Thymus (tissue), 11 donors: ENCODE results near the gene KCNJ2. TPM values are rescaled to one million over a fixed set of nuclear protein-coding genes. Genes with fewer than 3 reads are reported as not detected.

Experiments used
- DNase-seq, 9 donors: peaks; one replicate each; pipeline ENCODE4 v3.0.0-alpha.2; 2013; ENCODE audit warnings: low spot score in 9 of 9, low read depth in 6 of 9, missing footprints in 1 of 9
- H3K27ac ChIP-seq, 2 donors: one replicate each; pipeline ENCODE4 v1.5.1; 2013; ENCODE audit warnings: control low read depth in 1 of 2, low read depth in 1 of 2, low read length in 1 of 2, mild to moderate bottlenecking in 1 of 2, moderate library complexity in 1 of 2
- H3K27me3 ChIP-seq, 2 donors: one replicate each; pipeline ENCODE4 v1.5.1; 2013; ENCODE audit warnings: low read length in 1 of 2; ENCODE audit not compliant: control insufficient read depth in 2 of 2, insufficient read depth in 1 of 2
- H3K36me3 ChIP-seq, 2 donors: one replicate each; pipeline ENCODE4 v1.5.1; 2013; ENCODE audit warnings: low read length in 1 of 2, mild to moderate bottlenecking in 1 of 2, moderate library complexity in 1 of 2; ENCODE audit not compliant: control insufficient read depth in 2 of 2, insufficient read depth in 2 of 2
- H3K4me1 ChIP-seq, 2 donors: one replicate each; pipeline ENCODE4 v1.5.1; 2013; ENCODE audit warnings: low read length in 2 of 2; ENCODE audit not compliant: control insufficient read depth in 2 of 2, insufficient read depth in 2 of 2
- H3K4me3 ChIP-seq, 2 donors: one replicate each; pipeline ENCODE4 v1.5.1; 2013; ENCODE audit warnings: low read length in 2 of 2, control low read depth in 1 of 2, mild to moderate bottlenecking in 1 of 2
- H3K9me3 ChIP-seq, 2 donors: one replicate each; pipeline ENCODE4 v1.5.1; 2013; ENCODE audit warnings: low read length in 1 of 2, mild to moderate bottlenecking in 1 of 2; ENCODE audit not compliant: control insufficient read depth in 2 of 2, insufficient read depth in 1 of 2
- WGBS: extraction: QIAGEN DNeasy Blood & Tissue Kit; methylation state at CpG from one replicate; pipeline ENCODE4 v1.1.7; 2013; 5-methylcytosine and 5-hydroxymethylcytosine counted together
- polyA plus RNA-seq: library from polyadenylated mRNA; stranded (reverse); fragments of 200-250 nt; gene quantifications from one replicate; pipeline ENCODE4 v1.2.3, GENCODE V29; 2013
- total RNA-seq: library from RNA; stranded (reverse); fragments of 120-200 nt; gene quantifications from one replicate; pipeline ENCODE4 v1.2.4, GENCODE V29; 2013
- donor health status: healthy.

Gene KCNJ2
- total and polyA plus RNA-seq, 2 donors, result 3.1 to 5.3 TPM

DNA sequence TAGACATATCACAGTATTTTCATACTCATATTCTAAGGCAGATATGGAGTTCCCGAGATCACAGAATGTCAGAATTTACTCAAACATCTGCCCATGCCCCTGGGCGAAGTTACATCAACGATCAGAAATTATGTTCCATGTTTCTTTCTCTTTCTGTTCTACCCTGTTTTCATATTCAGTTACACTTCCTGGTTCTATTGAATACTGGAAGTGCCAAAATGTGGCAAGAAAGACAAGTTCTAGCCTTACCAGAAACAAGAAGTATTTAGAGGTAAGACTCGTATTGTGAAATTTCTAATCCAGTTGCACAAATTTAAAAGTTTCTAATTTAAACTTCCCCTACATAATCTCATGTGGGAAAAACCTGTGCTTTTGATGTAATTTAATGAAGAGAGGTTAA is 36.1 kb downstream of the KCNJ2 start:
- no peaks in the 10 kb centered on the region for H3K9me3 ChIP-seq
- H3K36me3 ChIP-seq, result no peaks in the 10 kb centered on the region
- peaks cover 3 to 4% of the 10 kb centered on the region in 2 donors for H3K4me1 ChIP-seq
- WGBS, result 88% methylated on average over 4 of the region's 4 CpGs
- no peak overlapping the region for H3K4me3 ChIP-seq
- no peak overlapping the region for H3K27ac ChIP-seq
- no peaks in the 10 kb centered on the region for H3K27me3 ChIP-seq
- DNase-seq, result no peak

DNA sequence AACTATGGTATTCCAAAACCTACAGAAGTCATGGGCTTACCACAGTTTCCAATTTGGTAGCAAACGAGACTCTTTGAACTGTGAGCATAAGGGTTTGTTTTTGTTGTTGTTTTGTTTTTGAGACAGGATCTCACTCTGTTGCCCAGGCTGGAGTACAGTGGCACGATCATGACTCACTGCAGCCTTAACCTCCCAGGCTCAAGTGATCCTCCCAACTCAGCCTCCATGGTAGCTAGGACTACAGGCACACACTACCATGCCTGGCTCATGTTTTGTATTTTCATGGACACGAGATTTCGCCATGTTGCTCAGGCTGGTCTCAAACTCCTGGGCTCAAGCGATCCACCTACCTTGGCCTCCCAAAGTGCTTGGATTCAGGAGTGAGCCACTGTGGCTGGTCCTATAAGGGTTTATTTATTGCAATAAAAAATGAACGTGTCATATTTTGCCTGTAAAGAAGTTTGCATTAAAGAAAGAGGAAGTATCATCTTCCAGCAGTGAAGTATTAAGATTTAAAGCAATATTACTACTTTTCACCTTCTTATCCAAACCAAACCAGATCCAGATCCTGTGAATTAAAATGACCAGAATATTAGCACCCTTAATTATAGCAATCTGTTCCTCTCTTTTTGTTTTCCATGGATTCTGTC is 37.2 kb downstream of the KCNJ2 start:
- 82% methylated on average over 6 of the region's 6 CpGs for WGBS
- H3K36me3 ChIP-seq, result no peaks in the 10 kb centered on the region
- DNase-seq, result no peak
- H3K4me1 ChIP-seq, result peaks cover 3 to 4% of the 10 kb centered on the region in 2 donors
- H3K27me3 ChIP-seq, result no peaks in the 10 kb centered on the region
- H3K27ac ChIP-seq, result no peak overlapping the region
- H3K4me3 ChIP-seq, result no peak overlapping the region
- H3K9me3 ChIP-seq, result no peaks in the 10 kb centered on the region

DNA sequence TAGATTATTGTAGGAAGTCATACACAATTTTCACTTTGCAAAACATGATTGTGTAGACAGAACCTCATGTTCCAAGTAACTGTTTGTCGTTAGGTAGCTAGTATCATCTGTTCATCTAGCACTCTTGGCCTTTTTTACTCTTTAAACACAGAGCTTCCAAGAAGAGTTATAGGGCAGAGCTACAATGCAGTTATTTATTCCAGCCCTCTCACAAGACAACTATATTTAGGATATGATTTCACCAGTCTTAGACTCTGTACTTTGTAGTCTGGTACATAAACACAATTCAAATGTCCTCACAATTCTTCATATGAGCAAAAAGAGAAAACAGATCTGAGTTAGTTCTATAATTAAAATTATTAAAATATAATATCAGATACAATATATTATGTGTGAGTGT is 37.9 kb downstream of the KCNJ2 start:
- Histone ChIP-seq H3K4me3 (no peak overlapping the region), H3K36me3 (no peaks in the 10 kb centered on the region), H3K9me3 (no peaks in the 10 kb centered on the region), H3K27me3 (no peaks in the 10 kb centered on the region), H3K4me1 (peaks cover 3 to 4% of the 10 kb centered on the region in 2 donors), H3K27ac (no peak overlapping the region)
- no peak for DNase-seq
- WGBS, result 92% methylated on average over 1 of the region's 1 CpG

GRCh38 chr17:70208080-70208794 is 38.9 kb downstream of the KCNJ2 start:
- no peak overlapping the region for H3K27ac ChIP-seq
- no peaks in the 10 kb centered on the region for H3K36me3 ChIP-seq
- no peaks in the 10 kb centered on the region for H3K9me3 ChIP-seq
- H3K4me1 ChIP-seq, result peaks cover 3 to 4% of the 10 kb centered on the region in 2 donors
- 79% methylated on average over 7 of the region's 7 CpGs for WGBS
- DNase-seq, result peak in 1 of 9 donors; percentile 0
- H3K4me3 ChIP-seq, result no peak overlapping the region
- no peaks in the 10 kb centered on the region for H3K27me3 ChIP-seq

GRCh38 chr17:70208825-70209555 is 39.7 kb downstream of the KCNJ2 start:
- H3K4me1 ChIP-seq, result peaks cover 3 to 4% of the 10 kb centered on the region in 2 donors
- WGBS, result 45% methylated on average over 6 of the region's 6 CpGs

GRCh38 chr17:70215656-70216055 is 46.3 kb downstream of the KCNJ2 start:
- no peaks in the 10 kb centered on the region for H3K36me3 ChIP-seq
- DNase-seq, result no peak
- peaks cover 0 to 6% of the 10 kb centered on the region in 2 donors for H3K9me3 ChIP-seq
- H3K27ac ChIP-seq, result no peak overlapping the region
- 95% methylated on average over 4 of the region's 4 CpGs for WGBS
- no peak overlapping the region for H3K4me3 ChIP-seq
- no peaks in the 10 kb centered on the region for H3K27me3 ChIP-seq
- no peaks in the 10 kb centered on the region for H3K4me1 ChIP-seq

More at GRCh38 chr17:70208825-70209555, 39.7 kb downstream of the KCNJ2 start:
- no peak overlapping the region for H3K4me3 ChIP-seq
- H3K9me3 ChIP-seq, result peaks cover 0 to 5% of the 10 kb centered on the region in 2 donors
- no peak overlapping the region for H3K27ac ChIP-seq
- peak in 2 of 9 donors; percentile 4 to 40 for DNase-seq
- H3K27me3 ChIP-seq, result no peaks in the 10 kb centered on the region
- H3K36me3 ChIP-seq, result no peaks in the 10 kb centered on the region

- H3K4me3 ChIP-seq, result no peak overlapping the region
- H3K27me3 ChIP-seq, result no peaks in the 10 kb centered on the region
- H3K4me1 ChIP-seq, result no peaks in the 10 kb centered on the region
- H3K36me3 ChIP-seq, result no peaks in the 10 kb centered on the region
- H3K27ac ChIP-seq, result no peak overlapping the region
- DNase-seq, result no peak
- H3K9me3 ChIP-seq, result peaks cover 0 to 6% of the 10 kb centered on the region in 2 donors
- WGBS, result 22% methylated on average over 1 of the region's 1 CpG
These were observed 48.2 kb downstream of the KCNJ2 start for GRCh38 chr17:70217571-70217970.

DNA sequence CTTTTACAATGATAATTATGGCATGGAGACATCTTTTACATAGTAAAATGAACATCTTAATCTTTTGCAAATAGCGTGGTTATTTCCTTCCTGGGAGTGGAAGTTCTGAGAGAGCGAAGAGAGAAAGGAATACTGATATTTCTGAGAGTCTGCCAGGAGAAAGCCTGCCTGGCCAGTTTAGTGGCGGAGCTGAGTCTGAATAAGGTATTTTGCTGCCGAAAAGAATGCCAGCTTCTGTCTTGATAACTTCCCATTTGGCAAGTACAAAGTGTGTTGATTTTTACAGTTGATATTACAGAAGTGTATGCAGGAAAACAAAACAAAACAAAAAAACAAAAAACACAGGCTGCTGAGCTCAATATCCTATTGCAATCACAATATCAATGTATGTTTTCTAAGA is 55.9 kb downstream of the KCNJ2 start:
- Histone ChIP-seq H3K4me3 (no peak overlapping the region), H3K27me3 (no peaks in the 10 kb centered on the region), H3K36me3 (no peaks in the 10 kb centered on the region), H3K27ac (no peak overlapping the region), H3K9me3 (no peaks in the 10 kb centered on the region), H3K4me1 (no peaks in the 10 kb centered on the region)
- no peak for DNase-seq
- 94% methylated on average over 4 of the region's 4 CpGs for WGBS
